Stimulated activated CD4-positive, alpha-beta T cell treated with anti-CD3 and anti-CD28 coated beads, Interleukin-15, amount 100 ng/mL, for 1 hour (primary cell): ENCODE data around the gene ZNRF3.
"Not testable (repeated sequence)": the region's sequence is repeated elsewhere in the genome, so short reads cannot be mapped to it uniquely, and the experiment has no call there.

ENCODE experiments used
- DNase-seq, 2 donors: peaks; one replicate each; pipeline ENCODE4 v3.0.0-alpha.2; 2020; ENCODE audit warnings: low read depth in 1 of 2, low spot score in 1 of 2

Gene ZNRF3

DNA sequence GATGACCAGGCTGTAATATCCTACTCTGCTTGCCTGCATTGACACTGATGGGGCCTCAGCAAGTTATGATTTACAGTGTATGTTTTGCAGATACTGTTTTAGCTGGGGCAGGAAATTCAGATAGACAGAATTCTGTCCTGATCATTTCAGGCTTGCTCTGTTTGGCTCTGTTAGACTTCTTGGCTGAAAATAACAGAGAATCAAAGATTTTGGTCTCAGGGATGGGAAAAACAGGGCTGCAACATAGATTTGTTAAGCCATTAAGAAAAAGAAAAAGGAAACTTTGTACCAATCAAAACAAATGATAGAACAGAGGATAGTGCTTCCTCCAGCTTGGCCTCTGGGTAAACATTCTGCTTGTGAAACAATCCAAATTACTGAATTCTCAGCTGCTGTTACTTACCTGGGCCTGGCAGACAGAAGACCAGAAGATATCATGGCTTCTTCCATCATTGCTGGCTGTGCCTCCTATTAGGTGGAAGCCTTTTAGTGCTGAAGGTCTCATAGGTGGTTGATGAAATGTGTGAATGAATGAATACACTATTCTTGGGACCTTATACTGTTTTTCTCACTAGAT is 22.0 kb downstream of the ZNRF3 start:
- no peak for DNase-seq

DNA sequence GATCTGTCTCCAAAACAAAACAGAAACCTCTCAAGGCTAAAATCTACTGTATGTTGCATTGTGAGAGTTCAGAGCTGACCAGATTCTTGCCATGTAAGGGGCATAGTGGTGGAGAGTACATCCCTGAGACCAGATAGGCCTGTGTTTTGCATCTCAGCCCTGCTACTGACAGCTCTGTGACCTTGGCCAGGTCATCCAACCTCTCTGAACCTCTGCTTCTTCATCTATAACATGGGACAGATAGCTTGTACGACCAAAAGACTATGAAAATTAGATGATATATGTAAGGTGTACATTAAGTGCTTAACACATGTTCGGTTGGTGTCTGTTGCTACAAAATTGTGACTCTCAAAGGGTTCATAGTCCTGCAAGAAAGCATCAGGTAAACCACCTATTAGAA is 22.9 kb downstream of the ZNRF3 start:
- DNase-seq, result no peak

GRCh38 chr22:28907311-28908008 is 24.1 kb downstream of the ZNRF3 start:
- DNase-seq, result peak in 1 of 2 donors; percentile 17

DNA sequence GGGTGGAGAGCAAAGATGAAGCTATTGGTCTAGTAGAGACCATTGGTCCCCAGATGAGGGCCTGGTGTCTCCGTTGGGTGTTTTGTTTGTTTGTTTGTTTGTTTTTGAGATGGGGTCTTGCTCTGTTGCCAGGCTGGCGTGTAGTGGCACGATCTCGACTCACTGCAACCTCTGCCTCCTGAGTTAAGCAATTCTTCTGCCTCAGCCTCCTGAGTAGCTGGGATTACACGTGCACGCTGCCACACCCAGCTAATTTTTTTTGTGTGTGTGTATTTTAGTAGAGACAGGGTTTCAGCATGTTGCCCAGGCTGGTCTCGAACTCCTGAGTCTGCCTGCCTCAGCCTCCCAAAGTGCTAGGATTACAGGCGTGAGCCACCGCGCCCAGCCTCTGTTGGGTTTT is 25.4 kb downstream of the ZNRF3 start:
- DNase-seq, result not testable (repeated sequence)

- peak in 1 of 2 donors; percentile 56 for DNase-seq
Measured at GRCh38 chr22:28909375-28909774, 26.0 kb downstream of the ZNRF3 start.

DNA sequence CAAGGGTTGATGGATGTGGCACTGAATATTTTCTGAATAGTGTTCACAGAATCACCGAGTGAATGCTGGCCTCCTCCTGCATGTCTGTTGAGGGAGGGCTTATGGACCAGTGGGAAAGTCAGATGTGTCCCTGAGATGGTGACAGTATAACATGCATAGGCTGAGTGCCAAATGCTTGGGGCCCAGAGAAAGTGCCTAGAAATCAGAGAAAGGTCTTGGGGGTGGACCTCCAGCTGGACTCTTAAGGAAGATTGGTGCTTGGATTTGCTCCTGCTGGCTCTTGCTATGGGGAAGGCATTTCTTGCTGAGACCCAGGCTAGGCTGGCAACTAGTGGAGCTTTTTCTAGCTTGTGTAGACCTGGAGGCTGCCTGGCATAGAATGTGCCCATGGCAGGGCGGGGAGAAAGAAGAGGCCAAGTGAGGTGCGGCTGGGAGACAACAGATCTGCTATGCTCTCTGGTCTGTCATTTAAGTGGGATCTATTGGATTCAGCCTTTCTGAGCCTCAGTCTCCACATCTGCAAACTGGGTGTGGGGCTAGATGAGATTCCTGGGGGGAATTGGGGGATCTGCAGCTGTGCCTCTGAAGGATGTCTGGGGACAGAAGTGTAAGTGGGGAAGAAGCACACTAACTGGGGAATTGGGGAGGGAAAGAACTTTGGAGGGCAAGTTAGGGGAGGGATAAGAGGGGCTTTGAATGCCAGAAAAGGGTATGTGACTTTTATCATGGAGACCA is 27.4 kb downstream of the ZNRF3 start:
- no peak for DNase-seq

DNA sequence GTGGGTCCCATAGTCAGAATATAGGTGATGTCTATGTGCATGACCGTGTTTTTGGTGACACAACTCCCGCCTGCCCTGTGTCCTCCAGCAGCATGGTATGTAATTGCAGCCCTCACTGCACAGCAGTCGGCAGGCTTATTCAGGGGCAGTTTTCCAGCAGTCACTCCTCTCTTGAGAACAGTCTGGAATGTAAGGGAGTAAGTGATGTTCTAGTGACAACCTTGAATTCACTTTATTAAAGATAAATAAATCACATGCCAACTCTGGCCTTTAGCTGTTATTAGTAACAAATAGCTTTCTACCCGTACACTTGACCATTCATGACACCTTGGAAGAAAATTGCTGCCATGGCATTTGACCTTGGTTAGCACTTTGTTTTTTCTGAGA is 27.9 kb downstream of the ZNRF3 start:
- no peak for DNase-seq

DNA sequence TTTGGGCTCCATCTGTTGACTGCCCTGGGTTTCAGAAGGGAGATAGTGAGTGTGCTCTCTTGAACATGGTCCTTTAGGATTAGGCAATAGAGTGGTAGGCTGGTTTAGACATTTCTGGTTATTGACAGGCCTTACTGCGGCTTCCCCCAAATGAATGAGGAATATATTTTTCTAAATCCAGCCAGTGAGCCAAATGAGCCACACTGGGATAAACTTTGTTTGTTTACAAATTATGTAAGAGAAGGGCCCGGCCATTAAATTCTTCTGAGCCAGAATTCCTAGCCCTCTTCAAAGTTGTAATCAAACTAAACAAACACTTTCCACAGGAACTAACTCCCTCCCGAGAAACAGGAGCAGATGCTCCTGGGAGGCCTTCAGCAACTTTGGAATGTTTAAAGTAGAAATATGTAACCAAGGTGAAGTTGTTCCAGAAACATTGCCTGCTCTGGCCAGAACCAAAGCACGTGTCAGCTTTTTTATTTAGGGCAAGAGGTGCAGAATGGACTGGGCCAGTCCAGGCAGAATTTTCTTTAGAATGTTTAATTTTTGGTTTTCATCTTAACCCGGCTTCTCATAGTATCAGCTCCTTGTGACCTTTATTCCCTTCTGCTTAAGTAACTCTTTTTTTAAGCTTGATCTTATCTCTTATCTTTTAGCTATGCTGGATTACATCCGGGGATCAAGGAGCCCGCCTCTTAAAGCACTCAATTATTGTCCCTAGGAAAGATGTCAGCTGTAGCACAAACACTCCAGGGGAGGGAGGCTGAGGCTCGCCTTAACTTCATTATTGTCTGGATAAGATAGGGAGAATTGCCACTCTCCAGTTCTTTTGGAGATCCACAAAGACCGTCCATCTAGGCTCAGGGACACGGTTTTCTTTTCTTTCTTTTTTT is 28.7 kb downstream of the ZNRF3 start:
- DNase-seq, result no peak

GRCh38 chr22:28914201-28914600 is 30.8 kb downstream of the ZNRF3 start:
- DNase-seq, result no peak

DNA sequence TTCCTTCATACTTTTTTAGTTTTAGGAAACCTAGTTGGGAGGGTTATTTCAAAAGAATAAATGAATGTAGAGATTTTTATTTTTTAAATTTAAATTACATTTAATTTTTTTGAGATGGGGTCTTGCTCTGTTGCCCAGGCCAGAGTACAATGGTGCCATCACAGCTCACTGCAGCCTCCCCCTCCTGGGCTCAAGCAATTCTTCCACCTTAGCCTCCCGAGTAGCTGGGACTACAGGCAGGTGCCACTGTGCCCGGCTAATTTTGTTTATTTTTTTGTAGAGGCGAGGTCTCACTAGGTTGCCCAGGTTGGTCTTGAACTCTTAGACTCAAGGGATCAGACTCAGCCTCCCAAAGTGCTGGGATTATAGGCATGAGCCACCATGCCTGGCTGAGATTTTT is 32.6 kb downstream of the ZNRF3 start:
- no peak for DNase-seq

DNA sequence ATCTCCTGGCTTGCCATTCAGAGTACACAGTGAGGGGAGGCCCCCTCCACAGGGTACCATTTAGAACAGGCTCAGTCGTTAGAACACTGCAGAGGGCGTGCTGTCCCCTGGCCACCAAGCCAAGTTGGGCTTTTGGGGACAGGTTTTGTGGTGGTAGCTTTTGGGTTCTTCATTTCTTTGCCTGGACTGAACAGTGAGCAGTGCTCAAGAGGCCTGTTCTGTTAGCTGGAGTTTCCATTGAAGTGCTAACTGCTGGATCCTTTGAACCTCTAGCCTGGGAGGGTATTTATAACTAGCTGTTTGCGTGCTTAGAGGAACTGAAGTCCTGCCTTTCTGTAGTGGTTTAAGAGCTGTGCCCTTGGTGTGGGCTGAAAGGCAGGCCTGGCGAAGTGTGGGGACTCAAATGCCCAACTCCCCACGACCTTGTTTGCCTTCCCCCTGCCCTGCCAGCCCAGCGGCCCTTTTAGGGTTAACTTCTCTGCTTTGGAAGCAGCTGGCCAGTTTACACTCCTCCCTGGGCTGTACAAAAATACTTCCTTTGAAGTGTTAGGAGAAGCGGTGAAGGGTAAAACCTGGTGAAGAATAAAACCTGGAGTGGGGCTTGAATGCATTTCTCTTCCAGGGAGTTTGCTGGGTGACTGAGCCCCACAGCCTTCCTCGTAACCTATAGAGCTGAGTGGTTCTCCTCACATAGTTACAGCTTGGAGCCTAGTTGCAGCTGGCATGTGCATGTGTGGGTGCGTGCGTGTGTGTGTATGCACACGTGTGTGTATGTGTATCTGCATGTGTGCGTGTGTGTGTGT is 34.6 kb downstream of the ZNRF3 start:
- DNase-seq, result no peak

GRCh38 chr22:28918550-28919271 is 35.3 kb downstream of the ZNRF3 start:
- no peak for DNase-seq

DNA sequence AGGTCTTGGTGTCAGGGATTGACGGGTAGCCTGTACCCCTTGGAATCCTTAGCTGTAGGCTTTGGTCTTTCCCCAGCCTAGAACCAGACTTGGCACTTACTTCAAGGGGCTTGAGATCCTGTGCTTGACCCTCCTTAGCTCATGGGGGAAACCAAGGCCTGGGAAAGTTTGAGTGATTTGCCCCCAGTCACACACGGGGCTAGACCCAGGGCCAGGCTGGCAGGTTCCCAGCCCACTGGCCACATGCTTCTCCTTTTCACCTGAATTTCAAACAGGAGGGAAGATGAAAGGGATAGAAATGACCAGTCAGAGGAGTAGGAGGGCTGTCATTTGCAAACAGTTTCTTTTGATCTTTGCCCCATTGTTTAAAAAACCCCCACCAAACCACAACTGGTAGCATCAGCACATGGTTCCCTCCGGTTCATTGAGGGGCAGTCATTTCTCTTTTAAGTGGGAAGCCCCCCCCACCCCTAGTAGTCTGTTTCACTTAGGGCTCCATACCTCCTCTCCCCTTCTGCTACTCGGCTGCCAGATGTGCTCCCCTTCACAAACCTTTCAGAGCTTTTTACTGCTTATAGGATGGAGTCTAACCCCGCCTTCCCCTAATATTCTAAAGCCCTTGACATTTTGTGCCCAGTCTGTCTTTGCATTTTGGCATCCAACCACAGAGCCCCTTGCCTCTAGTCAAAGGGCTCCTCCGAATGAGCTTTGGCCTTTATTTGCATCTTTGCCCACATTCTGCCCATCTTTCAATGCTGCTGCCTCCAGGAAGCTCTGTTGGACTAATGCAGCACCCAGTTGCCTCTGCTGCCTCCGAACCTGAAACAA is 37.6 kb downstream of the ZNRF3 start:
- DNase-seq, result no peak

- DNase-seq, result no peak
Measured at GRCh38 chr22:28921585-28921879, 38.2 kb downstream of the ZNRF3 start.

DNA sequence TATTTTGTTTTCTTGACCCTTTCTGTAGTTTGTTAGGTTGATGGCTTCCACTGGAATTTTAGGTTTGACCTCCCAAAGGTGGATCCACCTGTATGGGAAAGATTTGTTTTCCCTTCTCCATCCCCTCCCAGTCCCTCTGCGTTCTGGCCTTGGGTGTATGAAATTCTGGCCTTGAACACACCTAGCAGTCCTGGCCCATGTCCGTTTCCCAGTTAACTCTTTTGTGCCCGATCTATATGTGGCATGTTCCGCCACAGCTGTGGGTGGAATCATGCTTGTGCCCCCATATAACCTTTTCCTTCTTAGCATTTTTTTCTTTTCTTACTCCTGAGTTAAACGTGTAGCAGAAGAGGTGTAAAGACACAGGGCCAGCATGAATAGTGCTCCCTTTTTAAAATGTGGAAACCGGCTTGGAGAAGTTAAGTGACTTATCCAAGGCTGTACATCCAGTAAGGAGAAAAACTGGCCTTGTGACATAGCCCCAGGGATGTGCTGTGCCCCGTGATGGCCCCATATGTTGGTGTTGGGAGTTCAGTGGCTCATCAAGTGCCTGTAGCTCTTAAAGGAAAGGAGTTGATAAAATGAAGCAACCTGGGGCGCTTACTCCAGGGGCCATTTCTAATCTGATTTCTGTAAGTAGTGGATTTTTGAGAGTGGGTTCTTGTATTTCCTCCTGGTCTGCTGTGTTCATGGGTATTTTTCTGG is 39.3 kb downstream of the ZNRF3 start:
- no peak for DNase-seq

DNA sequence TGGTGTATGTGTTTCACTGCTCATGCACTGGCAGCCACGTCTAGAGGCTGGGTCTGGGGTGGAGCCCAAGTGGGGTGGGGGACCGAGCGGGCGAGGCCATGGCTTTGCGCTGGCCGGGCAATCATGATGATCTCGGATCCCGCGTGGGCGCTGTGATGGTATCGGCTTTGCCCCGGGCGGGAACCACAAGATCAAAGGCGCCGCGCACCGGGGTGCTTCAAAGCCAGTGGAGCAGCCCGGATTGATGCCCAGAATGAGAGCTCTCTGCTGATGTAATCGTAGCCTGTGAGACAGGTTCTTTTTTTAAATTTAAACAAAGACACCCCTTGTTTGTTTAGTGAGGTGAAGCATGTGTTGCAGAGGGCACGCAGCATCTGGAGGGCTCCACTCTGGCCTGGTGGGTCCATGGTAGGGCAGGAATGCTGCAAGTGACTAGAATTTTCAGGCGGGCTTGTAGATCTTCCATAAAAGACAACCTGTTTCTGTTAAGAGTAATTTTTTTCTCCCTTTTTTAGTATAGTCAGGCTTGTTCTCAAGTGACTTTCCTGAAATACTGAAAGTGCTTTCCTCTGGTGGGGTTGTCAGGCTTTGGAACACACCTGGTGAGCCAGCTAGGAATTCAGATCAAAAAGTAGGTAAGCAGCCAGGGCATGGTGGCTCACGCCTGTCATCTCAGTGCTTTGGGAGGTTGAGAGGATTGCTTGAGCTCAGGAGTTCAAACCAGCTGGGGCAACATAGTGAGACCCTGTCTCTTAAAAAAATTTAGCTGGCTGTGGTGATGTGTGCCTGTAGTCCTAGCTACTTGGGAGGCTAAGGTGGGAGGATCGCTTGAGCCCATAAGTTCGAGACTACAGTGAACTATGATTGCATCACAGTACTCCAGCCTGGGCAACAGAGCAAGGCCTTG is 40.7 kb downstream of the ZNRF3 start:
- DNase-seq, result no peak

DNA sequence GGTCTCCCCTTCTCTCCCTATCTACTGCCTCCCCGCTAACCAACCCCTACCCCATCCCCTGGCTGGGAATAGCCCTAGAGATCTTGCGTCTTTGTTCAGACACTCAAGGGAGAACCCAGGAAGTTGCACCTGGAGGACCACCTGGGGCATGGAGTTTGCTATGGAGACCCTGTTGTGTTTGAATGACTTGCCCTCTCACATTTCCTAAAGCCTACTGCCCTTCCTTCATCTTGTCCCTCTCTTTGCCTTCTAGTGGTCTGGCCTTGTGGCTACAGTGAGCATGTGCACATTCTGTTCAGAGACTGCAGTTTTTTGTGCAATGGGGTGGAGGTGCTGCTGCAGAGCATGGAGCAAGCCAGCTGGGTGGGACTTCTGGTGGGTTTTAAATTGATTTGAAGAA is 42.5 kb downstream of the ZNRF3 start:
- DNase-seq, result no peak

DNA sequence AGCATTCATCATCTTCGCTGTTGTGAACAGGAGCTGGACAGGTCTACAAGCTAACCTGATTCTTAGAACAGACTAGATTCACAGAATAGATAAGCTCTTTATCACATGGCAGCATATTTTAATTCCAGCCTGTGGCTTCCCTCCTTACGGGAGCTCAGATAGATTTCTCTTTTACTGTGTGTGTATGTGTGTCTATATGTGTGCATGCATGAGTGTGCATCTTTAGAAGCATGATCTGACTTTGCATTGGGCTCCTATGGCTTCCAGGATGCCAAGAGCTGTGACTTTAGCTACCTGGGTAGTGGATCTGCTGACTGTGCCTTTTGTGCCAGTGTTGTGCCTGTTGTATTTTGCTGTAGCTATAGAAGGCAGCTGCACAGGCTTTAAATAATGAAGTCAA is 44.3 kb downstream of the ZNRF3 start:
- DNase-seq, result no peak
